Ureter (tissue), 1 donor: Measurements from ENCODE around the gene SIGLEC1. TPM values are rescaled to one million over a fixed set of nuclear protein-coding genes. Genes with fewer than 3 reads are reported as not detected.

Experiments used
- DNase-seq: peaks from one replicate; pipeline ENCODE4 v3.0.0-alpha.2; 2020; ENCODE audit warnings: low spot score
- total RNA-seq: library from RNA; stranded (reverse); gene quantifications from one replicate; pipeline ENCODE4 v1.2.4, GENCODE V29; 2023
- donor health status: DM: yes; HTN: yes; CAD: no.

The SIGLEC1 gene
- 9.5 TPM for total RNA-seq

DNA sequence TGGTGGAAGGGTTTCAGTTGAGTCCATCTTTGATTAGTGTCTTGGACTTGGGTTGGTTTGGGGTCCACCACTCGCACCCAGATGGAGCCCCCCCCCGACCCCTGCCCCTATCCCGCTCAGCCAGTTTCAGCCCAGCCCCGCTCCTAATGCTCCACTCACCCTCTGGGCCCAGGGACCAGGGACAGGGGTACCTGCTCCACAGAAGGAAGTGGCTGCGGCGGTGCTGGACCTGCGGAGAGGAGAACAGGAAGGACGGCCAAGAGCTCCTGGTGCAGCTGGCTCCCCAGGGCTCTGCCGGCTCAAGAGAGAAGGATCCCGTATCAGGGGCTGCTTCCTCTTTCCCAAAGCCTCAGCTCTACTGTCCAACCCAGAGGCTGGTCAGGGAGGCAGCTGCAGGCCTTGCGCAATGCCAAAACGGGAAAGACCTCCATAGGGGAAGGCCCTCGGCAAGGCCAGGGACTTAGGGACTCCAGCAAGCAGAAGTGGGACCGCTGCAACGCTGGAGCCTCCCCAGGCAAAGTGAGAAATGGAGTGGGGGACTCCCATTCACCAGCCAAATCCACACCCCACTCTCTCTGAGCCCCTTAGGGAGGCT, at the start of gene SIGLEC1:
SIGLEC1 (minus strand) TSS at position 322 of the 595 bp plus-strand sequence. CDS start 5,472 bp downstream, outside the sequence.
- peak; percentile 59 for DNase-seq

DNA sequence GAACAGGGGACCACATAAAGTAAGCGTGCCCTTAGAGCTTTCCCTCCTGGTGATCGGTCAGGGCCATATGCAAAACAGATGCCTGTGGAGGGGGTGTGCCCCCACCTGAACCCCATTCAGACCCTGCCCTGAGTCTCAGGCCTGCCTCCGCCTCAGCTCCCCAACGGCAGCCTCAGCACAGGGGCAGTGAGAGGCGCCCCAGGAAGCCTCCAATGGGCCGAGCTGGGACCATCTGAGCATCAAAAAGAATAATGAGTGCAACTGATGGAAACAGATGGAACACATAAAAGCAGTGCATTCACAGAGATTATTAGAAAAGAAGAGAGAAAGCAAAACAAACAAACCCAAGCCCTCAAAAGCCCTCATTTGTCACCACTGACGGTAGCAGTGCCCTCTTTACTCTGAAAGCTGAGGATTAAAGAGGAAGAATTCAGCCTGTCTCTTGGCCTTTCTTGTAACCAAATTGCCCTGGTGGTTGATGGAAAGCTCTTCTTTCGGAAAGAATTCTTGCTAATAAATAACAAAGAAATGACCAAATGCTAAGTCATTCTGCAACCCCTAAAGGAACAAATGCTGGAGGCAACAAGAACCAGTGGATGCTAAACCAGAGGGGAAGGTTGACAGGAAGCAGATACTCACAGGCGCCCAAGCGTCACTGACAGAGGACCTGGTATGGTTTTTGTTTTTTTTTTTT, 48.4 kb upstream of the SIGLEC1 start:
- DNase-seq, result no peak

DNA sequence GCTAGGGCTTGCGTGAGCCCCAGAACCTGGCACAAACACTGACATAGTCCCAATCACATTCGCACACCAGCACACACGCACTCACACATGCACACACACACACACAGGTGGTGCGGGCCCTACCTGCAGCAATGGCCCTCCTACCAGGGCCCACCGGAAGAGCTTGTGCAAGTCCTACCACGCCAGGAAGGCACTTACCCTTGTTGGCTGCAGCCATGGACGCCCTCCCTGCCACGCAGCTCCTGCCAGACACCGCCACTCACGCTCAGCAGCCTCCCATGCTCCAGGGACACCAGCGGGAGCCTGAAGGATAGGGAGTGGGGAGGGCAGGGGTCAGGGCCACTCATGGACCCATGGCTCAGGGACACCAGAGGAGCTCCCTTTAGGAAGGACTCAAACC, 47.5 kb upstream of the SIGLEC1 start:
- no peak for DNase-seq

DNA sequence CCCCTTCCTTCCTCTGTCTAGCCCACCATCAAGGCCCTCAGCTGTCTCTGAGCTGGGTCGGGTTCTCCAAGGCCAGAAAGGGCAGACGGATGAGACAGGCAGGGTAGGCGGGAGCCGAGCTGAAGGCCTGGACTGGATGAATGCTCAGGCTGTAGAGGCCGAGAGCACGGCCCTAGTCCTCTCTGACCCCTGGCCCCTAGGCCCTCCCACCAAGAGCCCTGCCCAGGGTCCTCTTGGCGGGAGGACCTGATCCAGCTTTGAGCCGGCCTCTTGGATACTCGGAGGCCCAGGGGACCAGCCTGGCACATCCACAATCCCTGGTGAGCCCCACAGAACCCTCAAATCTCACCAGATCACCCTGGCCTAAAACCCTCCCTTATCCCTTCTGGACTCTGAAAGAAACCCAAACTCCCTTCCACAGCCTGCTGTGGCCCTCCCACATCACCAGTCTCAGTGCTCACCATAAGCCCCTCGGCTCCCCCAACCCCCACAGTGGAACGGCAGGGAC, 47.0 kb upstream of the SIGLEC1 start:
- DNase-seq, result no peak

DNA sequence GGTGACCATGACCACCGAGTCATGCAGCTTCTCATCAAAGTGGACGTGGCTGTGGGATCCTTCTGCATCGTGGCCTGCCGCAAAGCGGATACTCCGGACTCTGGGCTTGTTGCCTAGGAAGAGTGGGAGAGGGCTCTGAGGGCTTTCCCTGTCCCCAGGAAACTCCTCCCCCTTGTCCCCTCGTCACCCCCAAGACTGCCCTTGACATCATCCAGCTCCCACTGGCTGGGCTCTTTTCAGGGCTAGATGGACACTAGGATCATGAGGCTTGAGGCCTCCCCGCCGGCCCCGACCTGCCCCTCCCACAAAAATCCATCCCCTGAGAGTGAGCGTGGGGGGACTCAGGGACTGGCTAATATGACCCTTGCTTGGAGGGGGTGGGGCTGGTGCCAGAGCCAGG, 46.2 kb upstream of the SIGLEC1 start:
- no peak for DNase-seq

DNA sequence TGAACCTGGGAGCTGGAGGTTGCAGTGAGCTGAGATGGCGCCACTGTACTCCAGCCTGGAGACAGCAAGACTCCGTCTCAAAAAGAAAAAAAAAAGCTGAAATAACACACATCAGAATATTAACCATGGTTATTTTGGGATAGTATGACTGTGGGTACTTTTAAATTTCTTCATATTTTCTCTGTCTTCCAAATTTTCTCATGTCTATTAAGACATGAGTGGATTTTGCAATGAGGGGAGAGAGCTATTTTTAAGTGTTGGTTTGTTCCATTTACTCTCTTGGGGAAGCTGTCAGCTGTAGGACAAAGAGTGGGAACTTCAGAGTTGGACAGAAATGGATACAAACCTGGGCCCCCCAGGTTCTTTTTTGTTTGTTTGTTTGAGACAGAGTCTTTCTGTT, 44.9 kb upstream of the SIGLEC1 start:
- DNase-seq, result no peak

DNA sequence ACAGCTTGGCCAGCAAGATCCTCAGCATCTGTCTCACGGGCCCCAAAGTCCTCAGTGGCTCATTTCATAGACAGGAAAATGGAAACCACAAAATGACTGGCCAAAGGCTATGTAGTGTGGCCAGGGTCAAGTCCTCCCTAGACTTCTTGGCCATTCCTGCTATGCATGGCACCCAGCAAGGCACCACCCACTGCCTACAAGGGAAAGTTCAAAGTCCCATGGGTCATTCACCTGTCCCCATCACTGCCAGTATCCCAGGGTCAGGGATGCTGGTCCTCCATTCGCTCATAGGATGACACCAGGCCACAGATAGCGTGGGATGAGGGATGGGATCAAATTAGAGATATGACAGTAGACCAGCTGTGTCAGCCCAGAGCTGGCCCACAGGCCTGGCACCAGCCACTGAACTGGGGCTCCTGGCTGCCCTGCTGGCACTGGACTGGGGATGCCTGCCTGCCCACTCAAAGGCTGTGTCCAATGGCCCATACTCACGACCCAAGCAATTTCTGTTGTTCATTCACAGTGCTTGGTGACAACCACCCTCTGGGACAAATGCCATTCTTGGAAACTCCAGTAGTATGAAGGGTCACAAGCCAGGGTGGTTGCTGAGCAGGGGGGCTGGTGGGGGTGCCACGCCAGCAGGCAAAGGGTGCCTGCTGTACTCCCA, 43.5 kb upstream of the SIGLEC1 start:
- DNase-seq, result no peak

DNA sequence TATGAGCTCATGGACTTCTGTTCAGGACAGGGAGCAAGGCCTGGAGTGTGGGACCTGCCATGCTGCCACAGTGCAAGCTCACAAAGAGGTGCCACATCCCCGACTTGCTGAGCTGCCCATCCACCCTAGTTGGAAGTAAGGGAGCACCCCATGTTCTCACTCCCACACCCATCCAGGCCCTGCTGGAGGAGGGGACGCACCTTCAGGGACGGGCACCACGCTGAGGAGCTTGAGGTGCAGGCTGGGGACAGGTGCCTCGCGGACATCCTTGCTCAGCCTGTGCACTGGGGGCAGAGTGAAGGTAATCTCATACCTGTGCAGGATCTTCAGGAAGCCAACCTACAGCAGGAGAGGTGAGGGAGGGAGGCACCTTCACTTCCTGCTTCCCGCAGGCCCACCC, 42.9 kb upstream of the SIGLEC1 start:
- no peak for DNase-seq

DNA sequence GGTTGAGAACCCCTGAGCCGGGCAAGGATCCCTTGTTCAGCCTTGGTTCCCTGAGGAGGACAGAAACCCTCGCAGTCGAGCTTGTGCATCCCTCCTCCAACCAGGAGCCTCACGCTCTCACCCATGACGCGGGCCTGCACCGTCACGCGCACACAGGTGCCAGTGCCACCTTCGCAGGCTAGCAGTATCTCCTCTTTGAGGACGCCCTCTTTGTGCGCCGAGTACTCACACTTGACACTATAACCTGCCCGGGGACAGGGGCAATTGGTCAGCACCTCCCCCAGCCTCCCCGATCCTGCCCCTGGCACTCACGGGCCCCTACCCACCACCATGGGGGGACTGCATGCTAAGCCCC, 41.9 kb upstream of the SIGLEC1 start:
- no peak for DNase-seq

DNA sequence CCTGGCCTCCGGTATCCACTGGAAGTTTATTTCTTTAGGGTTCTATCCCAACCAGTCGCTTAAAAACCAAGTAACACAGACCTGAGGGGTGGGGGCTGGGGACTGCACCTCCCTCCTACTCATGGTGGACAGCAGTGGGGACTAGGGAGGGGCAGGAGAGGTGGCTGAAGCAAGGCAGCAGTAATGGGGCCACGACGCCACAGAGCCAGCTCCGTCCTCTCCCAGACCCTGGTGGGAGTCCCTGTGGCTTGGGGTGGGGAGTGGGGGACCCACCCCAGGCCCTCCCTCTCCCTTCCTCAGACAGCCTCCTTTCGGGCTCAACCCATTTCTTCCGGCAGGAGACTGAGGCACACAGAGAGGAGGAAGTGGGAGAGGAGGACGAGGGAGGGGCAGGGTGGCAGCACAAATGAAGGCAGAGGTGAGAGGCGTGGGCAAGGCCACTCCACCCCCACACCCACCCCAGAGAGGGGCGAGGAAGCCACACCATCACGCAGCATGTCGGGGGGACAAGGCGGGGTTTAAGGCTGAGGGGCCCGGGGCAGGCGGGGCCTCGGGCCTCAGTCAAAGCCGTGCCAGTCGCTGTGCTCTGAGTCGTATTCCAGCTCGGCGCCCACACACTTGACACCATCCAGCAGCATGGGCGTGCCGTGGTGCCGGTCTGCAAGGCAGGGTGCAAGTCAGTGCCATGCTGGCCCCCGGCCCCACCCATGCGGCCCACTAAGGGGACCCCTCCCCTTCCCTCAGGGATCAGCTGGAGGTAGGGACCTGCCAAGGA, 41.3 kb upstream of the SIGLEC1 start:
- DNase-seq, result no peak

DNA sequence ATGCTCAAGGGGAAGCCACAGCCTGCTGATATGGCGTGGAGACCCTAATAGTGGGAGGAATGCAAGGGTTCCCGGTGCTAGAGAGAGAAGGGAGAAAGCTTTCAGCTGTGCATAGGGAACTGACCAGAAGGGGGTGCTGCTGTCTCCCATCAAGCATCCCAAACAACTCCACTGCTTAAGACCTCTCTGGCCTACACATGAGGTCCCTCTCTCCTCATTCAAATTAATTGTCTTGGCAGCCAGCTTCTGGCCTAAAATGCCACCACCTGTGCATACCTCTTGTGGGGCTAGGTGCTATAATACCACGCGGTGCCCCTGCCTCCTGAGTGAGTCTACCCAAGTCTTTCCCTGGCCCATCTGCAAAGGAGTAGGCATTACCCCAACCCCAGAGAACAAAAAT, 40.7 kb upstream of the SIGLEC1 start:
- peak; percentile 62 for DNase-seq

DNA sequence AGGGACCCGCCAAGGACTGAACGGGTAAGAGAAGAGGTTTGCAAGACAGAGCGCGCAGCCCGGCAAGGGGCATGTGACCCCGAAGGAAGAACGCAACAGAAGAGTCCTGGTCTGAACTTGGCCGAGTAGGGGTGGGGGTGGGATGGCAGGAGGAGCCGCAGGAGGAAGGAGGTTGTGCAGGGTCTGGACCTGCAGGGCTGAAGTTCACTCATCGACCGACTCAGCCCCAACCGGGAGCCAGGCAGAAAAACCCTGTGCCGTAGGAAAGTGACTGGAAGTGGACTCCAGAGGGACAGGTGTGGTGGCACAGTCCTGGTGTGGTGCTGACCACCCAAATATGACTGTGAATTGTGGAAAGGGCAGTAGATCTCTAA, 40.0 kb upstream of the SIGLEC1 start:
- DNase-seq, result no peak

DNA sequence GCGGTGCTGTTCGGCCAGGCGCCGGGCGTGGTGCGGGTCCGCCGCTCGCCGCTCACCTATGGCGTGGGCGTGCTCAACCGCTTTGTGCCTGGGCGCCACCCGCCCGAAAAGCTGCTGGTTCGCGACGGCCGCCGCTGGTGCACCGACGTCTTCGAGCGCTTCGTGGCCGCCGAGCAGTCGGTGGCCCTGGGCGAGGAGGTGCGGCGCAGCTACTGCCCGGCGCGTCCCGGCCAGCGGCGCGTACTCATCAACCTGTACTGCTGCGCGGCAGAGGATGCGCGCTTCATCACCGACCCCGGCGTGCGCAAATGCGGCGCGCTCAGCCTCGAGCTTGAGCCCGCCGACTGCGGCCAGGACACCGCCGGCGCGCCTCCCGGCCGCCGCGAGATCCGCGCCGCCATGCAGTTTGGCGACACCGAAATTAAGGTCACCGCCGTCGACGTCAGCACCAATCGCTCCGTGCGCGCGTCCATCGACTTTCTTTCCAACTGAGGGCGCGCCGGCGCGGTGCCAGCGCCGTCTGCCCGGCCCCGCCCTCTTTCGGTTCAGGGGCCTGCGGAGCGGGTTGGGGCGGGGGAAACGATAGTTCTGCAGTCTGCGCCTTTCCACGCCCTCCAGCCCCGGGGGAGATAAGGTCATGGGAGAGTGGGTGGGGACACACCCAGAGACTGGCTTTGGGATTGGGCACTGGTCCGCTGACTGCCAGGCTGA, 39.4 kb upstream of the SIGLEC1 start:
- no peak for DNase-seq

DNA sequence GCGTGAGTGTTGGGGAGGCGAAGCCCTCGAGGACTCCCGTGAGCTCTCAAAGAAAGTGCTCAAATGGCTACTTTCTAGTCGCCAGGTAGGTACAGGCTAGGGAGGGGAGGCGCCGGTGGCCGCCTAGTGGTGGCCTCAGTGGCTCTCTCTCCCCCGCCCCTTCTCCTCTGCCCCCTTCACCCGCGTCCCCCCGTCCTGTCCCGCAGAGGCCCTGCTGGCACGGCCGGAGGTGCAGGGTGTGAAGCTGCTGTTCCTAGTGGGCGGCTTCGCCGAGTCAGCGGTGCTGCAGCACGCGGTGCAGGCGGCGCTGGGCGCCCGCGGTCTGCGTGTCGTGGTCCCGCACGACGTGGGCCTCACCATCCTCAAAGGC, 38.9 kb upstream of the SIGLEC1 start:
- no peak for DNase-seq

DNA sequence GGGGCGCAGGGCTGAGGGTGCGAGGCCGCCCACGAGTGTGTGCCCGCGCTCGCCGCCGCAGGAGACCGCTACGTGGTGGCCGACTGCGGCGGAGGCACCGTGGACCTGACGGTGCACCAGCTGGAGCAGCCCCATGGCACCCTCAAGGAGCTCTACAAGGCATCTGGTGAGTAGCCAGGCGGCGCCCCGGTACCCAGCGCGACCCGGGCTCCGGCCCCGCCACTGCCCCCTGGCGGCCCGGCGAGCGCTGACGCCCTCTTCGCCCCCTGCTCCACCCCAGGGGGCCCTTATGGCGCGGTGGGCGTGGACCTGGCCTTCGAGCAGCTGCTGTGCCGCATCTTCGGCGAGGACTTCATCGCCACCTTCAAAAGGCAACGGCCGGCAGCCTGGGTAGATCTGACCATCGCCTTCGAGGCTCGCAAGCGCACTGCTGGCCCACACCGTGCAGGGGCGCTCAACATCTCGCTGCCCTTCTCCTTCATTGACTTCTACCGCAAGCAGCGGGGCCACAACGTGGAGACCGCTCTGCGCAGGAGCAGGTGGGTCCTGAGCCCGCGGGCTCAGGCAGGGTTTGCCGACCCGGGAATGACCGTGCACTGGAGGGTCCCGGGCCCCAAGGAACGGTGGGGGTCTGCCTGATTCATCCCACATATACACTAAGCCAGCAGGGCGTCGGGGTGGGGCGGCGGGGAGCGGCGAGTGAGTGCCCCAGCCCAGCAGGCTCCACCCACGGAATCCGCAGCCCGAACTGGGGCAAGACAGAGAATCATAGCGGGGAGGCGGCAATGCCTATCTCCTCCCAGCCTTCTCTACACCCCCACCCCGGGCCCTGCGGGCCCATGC, 37.5 kb upstream of the SIGLEC1 start:
- no peak for DNase-seq

DNA sequence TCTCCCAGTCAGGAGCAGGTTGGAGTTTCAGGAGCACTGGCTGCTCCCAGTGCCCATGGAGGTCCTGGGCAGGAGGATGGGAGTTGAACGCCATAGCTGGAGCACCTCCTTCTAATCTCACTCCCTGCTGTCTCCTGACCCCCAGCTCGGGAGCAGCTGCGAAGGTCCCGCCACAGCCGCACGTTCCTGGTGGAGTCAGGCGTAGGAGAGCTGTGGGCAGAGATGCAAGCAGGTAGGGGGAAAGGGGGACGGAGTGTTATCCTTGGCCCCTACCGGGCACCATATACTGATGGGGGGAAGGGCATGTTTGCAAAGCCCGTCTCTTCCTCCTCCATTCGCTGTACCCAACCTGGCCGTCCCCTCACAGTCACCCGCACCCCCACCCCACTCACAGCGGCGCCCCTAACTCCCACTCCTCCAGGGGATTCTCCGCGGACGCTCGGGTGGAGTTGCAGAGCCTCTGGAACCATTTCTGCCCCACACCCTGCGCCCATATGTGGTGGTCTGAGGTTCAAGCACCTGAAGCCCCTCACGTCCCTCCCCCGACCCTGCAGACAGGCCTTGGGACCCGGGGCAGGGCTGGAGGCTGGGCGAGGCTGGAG, 36.8 kb upstream of the SIGLEC1 start:
- no peak for DNase-seq

DNA sequence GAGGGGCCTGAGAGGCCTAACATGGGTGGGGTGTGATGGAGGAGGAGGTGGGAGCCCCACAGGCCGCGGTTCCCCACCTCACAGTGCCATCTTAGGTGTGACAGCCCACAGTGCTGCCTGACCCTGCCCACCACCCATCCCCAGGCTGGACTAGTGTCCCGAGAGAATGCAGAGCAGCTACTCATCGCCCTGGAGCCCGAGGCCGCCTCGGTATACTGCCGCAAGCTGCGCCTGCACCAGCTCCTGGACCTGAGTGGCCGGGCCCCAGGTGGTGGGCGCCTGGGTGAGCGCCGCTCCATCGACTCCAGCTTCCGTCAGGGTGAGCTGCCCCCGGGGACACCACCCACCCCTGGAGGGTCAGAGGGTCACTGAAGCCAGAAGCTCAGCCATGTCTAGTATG, 35.7 kb upstream of the SIGLEC1 start:
- no peak for DNase-seq

DNA sequence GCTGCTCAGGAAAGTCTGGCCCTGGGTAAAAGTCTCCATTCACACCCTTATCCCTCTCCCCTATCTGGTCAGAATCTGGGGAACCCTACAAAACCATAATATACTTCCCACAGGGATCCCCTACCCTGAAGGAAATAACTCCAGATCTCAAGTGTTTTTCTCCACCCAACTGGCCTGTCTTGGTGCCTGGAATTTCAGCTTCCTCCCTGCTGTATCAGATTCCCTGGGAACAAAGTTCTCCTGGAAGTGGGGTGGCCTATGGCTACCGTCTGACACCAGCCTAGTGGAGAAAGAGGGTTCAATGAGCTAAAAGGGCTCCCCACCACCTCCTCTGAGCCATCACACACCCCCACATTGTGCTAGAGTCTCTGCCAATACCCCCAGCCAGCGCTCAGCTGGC, 35.1 kb upstream of the SIGLEC1 start:
- DNase-seq, result no peak

DNA sequence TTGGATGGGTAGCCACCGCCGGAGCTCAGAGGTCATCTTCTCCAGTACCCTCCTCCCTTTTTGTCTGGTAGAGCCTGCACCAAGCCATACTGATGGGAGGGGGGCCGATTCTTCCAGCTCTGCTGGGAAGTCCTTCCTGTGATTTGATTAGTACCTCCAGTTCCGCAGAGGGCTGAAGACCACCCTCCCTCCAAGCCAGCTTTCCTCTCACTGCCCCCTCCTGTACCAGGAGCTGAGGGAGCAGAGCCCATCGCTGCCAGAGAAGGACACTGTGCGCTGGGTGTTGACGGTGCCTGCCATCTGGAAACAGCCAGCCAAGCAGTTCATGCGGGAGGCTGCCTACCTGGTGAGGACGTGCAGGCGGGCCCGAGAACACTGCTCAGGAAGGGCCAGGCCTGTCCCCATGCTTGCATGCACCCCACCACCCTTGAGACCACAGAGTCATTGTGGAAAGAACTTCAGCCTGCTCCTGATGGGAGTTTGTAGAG, 33.3 kb upstream of the SIGLEC1 start:
- DNase-seq, result no peak
